H9 (cell line): ENCODE results near the gene CDH23. TPM values are rescaled to one million over a fixed set of nuclear protein-coding genes. Genes with fewer than 3 reads are reported as not detected.

ENCODE experiments used
- DNase-seq: peaks from one replicate; pipeline ENCODE4 v3.0.0-alpha.2; 2017
- H2AFZ ChIP-seq: one replicate; pipeline ENCODE4 v1.6.1; 2013; ENCODE audit warnings: mild to moderate bottlenecking, low read length, control low read depth, moderate library complexity
- H2AK5ac ChIP-seq: 2 replicates; pipeline ENCODE4 v1.6.1; 2013; ENCODE audit warnings: low read length, control low read depth, mixed read lengths; ENCODE audit not compliant: insufficient read length
- H2BK120ac ChIP-seq: one replicate; pipeline ENCODE4 v1.6.1; 2013; ENCODE audit warnings: low read depth, mild to moderate bottlenecking, low read length, control low read depth, inconsistent platforms; ENCODE audit not compliant: poor library complexity, severe bottlenecking
- H2BK12ac ChIP-seq: 2 replicates; pipeline ENCODE4 v1.6.1; 2013; ENCODE audit warnings: low read length, control low read depth, mixed read lengths, low read depth; ENCODE audit not compliant: insufficient read length
- H2BK15ac ChIP-seq: 2 replicates; pipeline ENCODE4 v1.6.1; 2013; ENCODE audit warnings: low read depth, low read length, control low read depth
- H2BK20ac ChIP-seq: one replicate; pipeline ENCODE4 v1.6.1; 2013; ENCODE audit warnings: low read depth, mild to moderate bottlenecking, low read length, control low read depth, inconsistent platforms; ENCODE audit not compliant: poor library complexity, severe bottlenecking
- H2BK5ac ChIP-seq: 2 replicates; pipeline ENCODE4 v1.6.1; 2013; ENCODE audit warnings: low read length, control low read depth, mixed read lengths; ENCODE audit not compliant: insufficient read length
- H3K14ac ChIP-seq: 2 replicates; pipeline ENCODE4 v1.6.1; 2013; ENCODE audit warnings: low read length, control low read depth; ENCODE audit not compliant: insufficient read depth
- H3K18ac ChIP-seq: 2 replicates; pipeline ENCODE4 v1.6.1; 2013; ENCODE audit warnings: low read depth, mild to moderate bottlenecking, mixed read lengths, low read length, control low read depth; ENCODE audit not compliant: insufficient read length
- H3K23ac ChIP-seq: 2 replicates; pipeline ENCODE4 v1.6.1; 2013; ENCODE audit warnings: low read length, control low read depth, mixed read lengths, low read depth; ENCODE audit not compliant: insufficient read length
- H3K23me2 ChIP-seq: 2 replicates; pipeline ENCODE4 v1.6.1; 2013; ENCODE audit warnings: low read depth, mild to moderate bottlenecking, mixed read lengths, low read length, control low read depth; ENCODE audit not compliant: insufficient read length, poor library complexity, severe bottlenecking
- H3K27ac ChIP-seq: 2 replicates; pipeline ENCODE4 v1.5.1; 2013; ENCODE audit warnings: low read length, control low read depth, mixed read lengths, low read depth; ENCODE audit not compliant: insufficient read length
- H3K27me3 ChIP-seq: 2 replicates; pipeline ENCODE4 v1.6.1; 2013; ENCODE audit warnings: low read length, control low read depth, inconsistent platforms; ENCODE audit not compliant: insufficient read depth
- H3K4ac ChIP-seq: 2 replicates; pipeline ENCODE4 v1.6.1; 2013; ENCODE audit warnings: low read depth, mild to moderate bottlenecking, control low read depth, inconsistent platforms, low read length, moderate library complexity
- H3K4me1 ChIP-seq: 2 replicates; pipeline ENCODE4 v1.6.1; 2013; ENCODE audit warnings: low read length, control low read depth, inconsistent platforms; ENCODE audit not compliant: insufficient read depth
- H3K4me2 ChIP-seq: 2 replicates; pipeline ENCODE4 v1.6.1; 2013; ENCODE audit warnings: low read length, control low read depth, mixed read lengths; ENCODE audit not compliant: insufficient read length, insufficient read depth
- H3K56ac ChIP-seq: 2 replicates; pipeline ENCODE4 v1.6.1; 2013; ENCODE audit warnings: low read depth, mild to moderate bottlenecking, mixed read lengths, low read length, control low read depth; ENCODE audit not compliant: insufficient read length
- H3K79me1 ChIP-seq: 2 replicates; pipeline ENCODE4 v1.6.1; 2013; ENCODE audit warnings: low read depth, mild to moderate bottlenecking, moderate library complexity, low read length, control low read depth, inconsistent platforms; ENCODE audit not compliant: insufficient read depth, poor library complexity, severe bottlenecking
- H3K79me2 ChIP-seq: 2 replicates; pipeline ENCODE4 v1.6.1; 2013; ENCODE audit warnings: low read length, control low read depth, inconsistent platforms; ENCODE audit not compliant: insufficient read depth
- H3K9ac ChIP-seq: 2 replicates; pipeline ENCODE4 v1.6.1; 2013; ENCODE audit warnings: low read length, control low read depth, mixed read lengths; ENCODE audit not compliant: insufficient read length; ENCODE audit errors: extremely low read depth
- H3K9me3 ChIP-seq: one replicate; pipeline ENCODE4 v1.6.1; 2013; ENCODE audit warnings: low read depth, low read length, inconsistent platforms; ENCODE audit not compliant: control insufficient read depth
- H3T11ph ChIP-seq: one replicate; pipeline ENCODE4 v1.6.1; 2013; ENCODE audit warnings: mild to moderate bottlenecking, low read length, control low read depth, inconsistent platforms
- H4K20me1 ChIP-seq: one replicate; pipeline ENCODE4 v1.6.1; 2013; ENCODE audit not compliant: control insufficient read depth, insufficient read length, insufficient read depth
- H4K5ac ChIP-seq: 2 replicates; pipeline ENCODE4 v1.6.1; 2013; ENCODE audit warnings: low read depth, mild to moderate bottlenecking, mixed read lengths, low read length, control low read depth; ENCODE audit not compliant: insufficient read length
- H4K8ac ChIP-seq: replicated peaks from 2 replicates; pipeline ENCODE4 v1.6.1; 2013; ENCODE audit warnings: low read length, control low read depth, mixed read lengths, low read depth; ENCODE audit not compliant: insufficient read length
- H4K91ac ChIP-seq: 2 replicates; pipeline ENCODE4 v1.6.1; 2013; ENCODE audit warnings: low read depth, mild to moderate bottlenecking, moderate library complexity, mixed read lengths, low read length, control low read depth; ENCODE audit not compliant: insufficient read length
- H3K27ac Mint-ChIP-seq, 3 experiments: 2 replicates in 2 of 3; 3 replicates in 1 of 3; pipeline ENCODE4 v1.8.0; 2020 to 2021; ENCODE audit warnings: mixed read lengths in 3 of 3, mild to moderate bottlenecking in 1 of 3, moderate library complexity in 1 of 3
- H3K27me3 Mint-ChIP-seq: 2 replicates; pipeline ENCODE4 v1.8.0; 2021; ENCODE audit warnings: low read depth, mild to moderate bottlenecking, moderate library complexity, mixed read lengths
- H3K36me3 Mint-ChIP-seq, 3 experiments: 2 replicates in 2 of 3; 3 replicates in 1 of 3; pipeline ENCODE4 v1.8.0; 2020 to 2021; ENCODE audit warnings: low read depth in 3 of 3, mixed read lengths in 3 of 3; ENCODE audit not compliant: insufficient read depth in 1 of 3
- H3K4me1 Mint-ChIP-seq, 2 experiments: 2 replicates each; pipeline ENCODE4 v1.8.0; 2020; ENCODE audit warnings: mixed read lengths in 2 of 2
- H3K4me3 Mint-ChIP-seq, 2 experiments: 2 replicates in 1 of 2; 3 replicates in 1 of 2; pipeline ENCODE4 v1.8.0; 2020 to 2021; ENCODE audit warnings: mild to moderate bottlenecking in 2 of 2, mixed read lengths in 2 of 2, moderate library complexity in 1 of 2
- H3K9me3 Mint-ChIP-seq, 2 experiments: 2 replicates in 1 of 2; 3 replicates in 1 of 2; pipeline ENCODE4 v1.8.0; 2020; ENCODE audit warnings: mild to moderate bottlenecking in 2 of 2, mixed read lengths in 2 of 2, moderate library complexity in 1 of 2
- WGBS: extraction: QIAGEN DNeasy Blood & Tissue Kit; methylation state at CpG from one replicate; pipeline ENCODE4 v1.1.7; 2013; ENCODE audit warnings: missing lambda C conversion rate, low lambda C conversion rate, mixed read lengths; ENCODE audit not compliant: insufficient read length; ENCODE audit errors: extremely low coverage; 5-methylcytosine and 5-hydroxymethylcytosine counted together
- total RNA-seq: library from RNA; stranded (reverse); gene quantifications from 2 replicates; pipeline ENCODE4 v1.2.1, GENCODE V29; 2021
- TF ChIP-seq, protein P1 (sequence below): fragments of 200-600 bp; sonication (generic); conservative IDR thresholded peaks from 3 replicates; pipeline ENCODE4 v1.8.0; 2021; ENCODE audit warnings: antibody characterized with exemption, mild to moderate bottlenecking

Gene CDH23
- total RNA-seq, 1 experiment from 2014 or later: 2.1 TPM

DNA sequence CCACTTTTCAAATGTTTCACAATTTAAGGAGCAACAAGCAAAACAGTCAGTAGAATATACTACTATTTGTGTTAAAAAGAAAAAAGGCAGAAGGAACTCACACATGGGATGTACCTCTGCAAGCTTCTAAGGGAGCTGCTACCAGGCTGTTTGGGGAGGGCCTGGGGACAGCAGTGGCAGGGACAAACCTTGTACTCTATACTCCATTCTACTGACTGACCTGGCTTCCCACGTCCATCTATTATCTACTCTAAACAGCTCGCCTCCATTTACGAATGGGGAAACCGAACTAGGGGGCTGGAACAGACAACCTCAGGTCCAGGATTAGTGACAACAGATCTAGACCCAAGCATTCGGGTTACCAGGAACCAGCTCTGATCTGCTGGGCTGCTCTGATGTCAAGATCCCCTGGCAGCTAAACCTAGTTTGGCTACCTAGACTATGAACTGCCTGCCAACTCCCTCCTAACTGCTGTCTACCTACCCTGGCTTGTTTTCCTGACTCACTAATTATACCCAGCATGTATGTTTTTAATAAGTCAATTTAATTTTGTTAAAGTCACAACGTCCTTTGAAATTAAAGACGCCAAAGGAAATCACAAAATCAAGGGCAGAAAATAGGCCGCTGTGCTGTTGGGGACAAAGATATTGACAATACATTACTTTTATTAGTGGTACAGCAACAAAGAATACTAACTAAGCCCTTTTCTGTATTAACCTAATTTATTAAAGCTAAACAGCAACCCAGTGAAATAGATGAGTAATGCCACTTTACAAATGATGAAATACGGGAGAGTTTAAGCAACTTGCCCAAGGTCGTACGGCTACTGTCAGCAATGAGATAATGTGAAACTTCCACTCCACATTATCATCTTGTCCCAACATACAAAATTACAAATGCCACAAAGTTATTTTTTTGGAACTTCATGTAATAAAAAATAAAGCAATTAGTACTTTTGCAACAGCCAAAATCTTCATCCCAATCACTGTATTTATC, 449.0 kb downstream of the CDH23 start:
- peaks cover 63% of the 10 kb centered on the region for H3K79me2 ChIP-seq
- no peaks in the 10 kb centered on the region for H3K23me2 ChIP-seq
- H2BK20ac ChIP-seq: no peak overlapping the region
- H3K23ac ChIP-seq: no peak overlapping the region
- Mint-ChIP-seq H3K27ac (no peak overlapping the region), H3K36me3 (peaks cover 0 to 13% (median 0%) of the 10 kb centered on the region in 3 experiments; a peak in 3 of 7 replicates), H3K9me3 (no peaks in the 10 kb centered on the region), H3K4me1 (peaks cover 28 to 45% of the 10 kb centered on the region in 2 experiments), H3K27me3 (no peaks in the 10 kb centered on the region), H3K4me3 (no peak overlapping the region; a peak in 1 of 5 replicates)
- peaks cover 10% of the 10 kb centered on the region; the same call in 1 of the 2 replicates for H3K4me1 ChIP-seq
- no peak overlapping the region for H3K4me2 ChIP-seq
- H3K9me3 ChIP-seq: no peaks in the 10 kb centered on the region
- H3K56ac ChIP-seq: no peak overlapping the region
- H3K18ac ChIP-seq: no peak overlapping the region
- H3K9ac ChIP-seq: no peak overlapping the region
- peaks cover 3% of the 10 kb centered on the region for H3K79me1 ChIP-seq
- DNase-seq: no peak
- no peaks in the 10 kb centered on the region for H4K20me1 ChIP-seq
- H4K5ac ChIP-seq: no peak overlapping the region
- H3K14ac ChIP-seq: no peak overlapping the region
- no peak overlapping the region for H2BK5ac ChIP-seq
- H4K8ac ChIP-seq: no peak overlapping the region
- no peak overlapping the region for H2BK12ac ChIP-seq
- H2BK120ac ChIP-seq: no peak overlapping the region
- H2AK5ac ChIP-seq: no peak overlapping the region
- H3K4ac ChIP-seq: no peak overlapping the region
- H4K91ac ChIP-seq: no peak overlapping the region
- H2AFZ ChIP-seq: no peak overlapping the region
- TF ChIP-seq, protein P1, sequence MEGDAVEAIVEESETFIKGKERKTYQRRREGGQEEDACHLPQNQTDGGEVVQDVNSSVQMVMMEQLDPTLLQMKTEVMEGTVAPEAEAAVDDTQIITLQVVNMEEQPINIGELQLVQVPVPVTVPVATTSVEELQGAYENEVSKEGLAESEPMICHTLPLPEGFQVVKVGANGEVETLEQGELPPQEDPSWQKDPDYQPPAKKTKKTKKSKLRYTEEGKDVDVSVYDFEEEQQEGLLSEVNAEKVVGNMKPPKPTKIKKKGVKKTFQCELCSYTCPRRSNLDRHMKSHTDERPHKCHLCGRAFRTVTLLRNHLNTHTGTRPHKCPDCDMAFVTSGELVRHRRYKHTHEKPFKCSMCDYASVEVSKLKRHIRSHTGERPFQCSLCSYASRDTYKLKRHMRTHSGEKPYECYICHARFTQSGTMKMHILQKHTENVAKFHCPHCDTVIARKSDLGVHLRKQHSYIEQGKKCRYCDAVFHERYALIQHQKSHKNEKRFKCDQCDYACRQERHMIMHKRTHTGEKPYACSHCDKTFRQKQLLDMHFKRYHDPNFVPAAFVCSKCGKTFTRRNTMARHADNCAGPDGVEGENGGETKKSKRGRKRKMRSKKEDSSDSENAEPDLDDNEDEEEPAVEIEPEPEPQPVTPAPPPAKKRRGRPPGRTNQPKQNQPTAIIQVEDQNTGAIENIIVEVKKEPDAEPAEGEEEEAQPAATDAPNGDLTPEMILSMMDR: no peak
- H3K27ac ChIP-seq: no peak overlapping the region
- no peaks in the 10 kb centered on the region for H3K27me3 ChIP-seq
- WGBS: no CpG with 5 or more reads among the region's 11 CpGs
- no peak overlapping the region for H2BK15ac ChIP-seq
- no peak overlapping the region for H3T11ph ChIP-seq
